GM21526 (cell line): Measurements from ENCODE around the gene SH3BP1.

Experiments
- ATAC-seq: cut with Tn5 transposase; IDR thresholded peaks from one replicate; pipeline ENCODE4 v1.9.1; 2021; ENCODE audit warnings: moderate library complexity; ENCODE audit not compliant: unreplicated experiment, low FRiP score

Gene SH3BP1

GRCh38 chr22:37701141-37701786 lies 61.8 kb downstream of the SH3BP1 start:
- no peak for ATAC-seq

- ATAC-seq = no peak
Observed at GRCh38 chr22:37703906-37704305, 64.4 kb downstream of the SH3BP1 start.

GRCh38 chr22:37704645-37705044 lies 65.2 kb downstream of the SH3BP1 start:
- no peak for ATAC-seq

- no peak for ATAC-seq
Observed at GRCh38 chr22:37705205-37705604, 65.7 kb downstream of the SH3BP1 start.
